Measurements from ENCODE around the gene CMC1.

CMC1 gene

GRCh38 chr3:28349469-28350000 lies 108.1 kb downstream of the CMC1 start:
- no peak for DNase-seq (ENCODE audit: low read depth in 2 of 2, low spot score in 1 of 2)
